Glomerular visceral epithelial cell (primary cell): Measurements from ENCODE around the gene EIF2B2.

Experiments
- DNase-seq: peaks from one replicate; pipeline ENCODE4 v3.0.0-alpha.2; 2016; ENCODE audit errors: extremely low spot score

The EIF2B2 gene

DNA sequence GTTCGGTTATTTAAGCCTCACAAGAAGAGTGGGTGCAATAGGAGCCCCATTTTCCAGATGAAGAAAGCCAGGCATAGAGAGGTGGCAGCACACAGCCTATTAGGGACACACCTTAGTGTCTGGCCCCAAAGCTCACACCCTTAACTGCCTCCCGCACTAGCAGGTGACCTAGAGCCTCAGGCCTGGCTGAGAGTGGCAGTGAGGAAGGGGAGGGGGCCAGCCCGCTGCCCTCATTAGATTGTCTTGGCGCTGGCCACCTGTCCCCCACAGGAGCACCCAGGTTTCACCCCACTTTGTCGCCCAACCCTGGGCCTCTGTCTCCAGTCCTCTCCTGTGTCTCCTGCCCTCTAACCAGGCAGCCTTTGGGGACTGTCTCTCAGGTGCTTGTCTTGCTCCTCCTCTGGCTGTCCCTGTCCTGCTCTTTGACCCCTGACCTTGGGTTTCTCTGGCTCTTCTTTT, 28.8 kb upstream of the EIF2B2 start:
- DNase-seq, result no peak

DNA sequence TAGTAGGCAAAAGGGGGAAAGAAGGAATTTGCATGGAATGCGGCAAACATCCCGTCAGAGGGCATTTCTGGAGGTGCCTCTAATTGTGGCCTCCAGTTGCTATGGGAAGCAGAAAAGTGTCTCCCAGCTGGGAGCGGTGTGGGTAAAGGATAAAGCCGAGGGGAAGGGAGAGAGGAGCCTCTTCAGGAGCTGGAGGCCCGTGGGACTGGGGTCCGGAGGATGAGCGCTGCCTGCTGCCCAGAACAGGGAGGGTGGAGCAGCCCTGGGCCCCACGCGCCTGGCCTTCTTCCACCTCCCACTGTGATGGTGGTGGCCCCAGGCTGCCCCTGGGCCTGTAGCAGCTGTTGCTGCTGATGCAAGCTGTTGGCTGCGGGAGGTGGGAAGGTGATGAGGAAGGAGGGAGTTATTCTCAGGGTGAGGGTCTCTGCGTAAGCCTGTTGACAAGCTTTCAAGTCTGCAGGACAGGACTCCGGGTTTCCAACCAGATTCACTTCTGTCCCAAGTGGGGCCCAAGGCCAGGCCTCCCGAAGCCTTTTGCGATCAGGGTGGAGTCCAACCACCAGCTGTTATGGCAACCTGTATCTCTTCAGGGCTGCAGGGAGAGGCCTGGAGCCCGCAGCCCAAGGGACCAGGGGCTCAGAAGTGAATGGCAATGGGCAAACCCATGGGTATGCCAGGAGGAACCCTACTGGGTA, 28.2 kb upstream of the EIF2B2 start:
- no peak for DNase-seq

DNA sequence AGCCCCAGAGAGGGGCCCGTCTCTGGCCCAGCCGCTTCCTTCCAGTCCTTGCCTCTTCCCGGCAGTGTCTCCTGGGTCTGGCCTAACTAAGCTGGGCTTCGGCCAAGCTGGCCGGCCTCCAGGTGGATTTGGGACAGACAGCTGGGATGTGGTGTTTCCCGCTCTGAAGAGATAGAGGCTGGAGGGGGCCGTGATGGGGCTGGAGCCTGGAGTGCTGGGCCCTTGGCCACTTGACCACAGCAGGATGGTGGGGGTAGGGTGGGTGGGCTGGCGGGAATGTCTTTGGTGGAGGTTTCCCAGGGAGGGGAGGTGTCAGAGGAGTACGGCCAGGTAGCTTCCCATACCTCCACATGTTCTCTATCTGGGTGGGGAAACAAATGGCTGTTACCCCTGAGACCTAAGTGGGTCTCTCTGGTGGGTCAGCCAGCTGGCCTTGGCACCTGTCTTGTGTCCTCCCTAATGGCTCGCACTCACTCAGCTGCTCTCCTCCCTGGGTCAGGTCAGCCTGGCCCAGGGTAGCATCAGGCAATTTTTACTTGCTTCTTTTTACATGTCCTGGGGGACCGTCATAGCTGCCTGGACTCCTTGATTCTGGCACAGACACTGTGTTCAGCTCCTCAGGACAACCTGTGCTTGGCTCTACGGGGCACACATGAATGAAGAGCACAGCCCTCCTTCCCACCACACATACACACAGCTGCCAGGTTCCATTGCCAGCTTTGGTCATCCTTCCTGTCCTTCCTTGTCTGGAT, 27.5 kb upstream of the EIF2B2 start:
- DNase-seq, result no peak

DNA sequence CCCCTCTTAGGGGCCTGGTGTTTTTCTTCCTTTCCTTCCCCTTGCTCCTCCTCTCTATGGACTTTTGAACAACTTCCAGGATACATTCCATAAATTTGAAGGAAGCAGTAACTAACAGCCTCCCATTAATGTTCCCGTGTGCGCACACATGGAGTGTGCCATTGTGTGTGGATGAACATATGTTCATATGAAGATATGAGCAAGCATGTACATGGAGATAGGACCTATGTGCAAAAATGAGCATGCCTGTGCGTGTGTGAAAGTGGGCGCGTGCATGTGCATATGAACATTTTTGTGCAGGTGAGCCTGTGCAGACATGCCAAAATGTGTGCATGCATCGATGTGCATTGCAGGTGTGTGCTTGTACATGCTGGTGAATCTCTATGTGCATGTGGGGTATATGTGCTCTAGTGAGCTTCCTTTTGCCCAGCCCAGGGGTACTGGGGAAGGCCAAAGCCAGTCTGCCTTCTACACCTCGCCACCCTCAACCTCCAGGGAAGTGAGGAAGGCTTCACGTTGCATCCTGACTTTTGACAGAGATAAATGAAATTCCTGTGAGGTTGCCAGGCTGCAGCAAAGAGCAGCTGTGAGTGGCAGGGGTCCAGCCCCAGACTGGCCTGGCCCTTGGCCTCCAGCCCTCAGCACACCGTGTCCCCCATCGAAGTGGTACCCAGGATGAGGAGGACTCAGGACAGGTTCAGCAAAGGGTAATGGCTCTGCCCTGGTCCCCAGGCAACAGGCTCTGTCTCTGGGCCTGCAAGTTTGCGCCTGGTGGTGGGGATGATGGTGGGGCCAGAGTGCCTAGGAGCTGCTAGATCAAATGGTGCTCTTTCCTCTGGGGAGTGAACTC, 26.2 kb upstream of the EIF2B2 start:
- DNase-seq, result no peak

DNA sequence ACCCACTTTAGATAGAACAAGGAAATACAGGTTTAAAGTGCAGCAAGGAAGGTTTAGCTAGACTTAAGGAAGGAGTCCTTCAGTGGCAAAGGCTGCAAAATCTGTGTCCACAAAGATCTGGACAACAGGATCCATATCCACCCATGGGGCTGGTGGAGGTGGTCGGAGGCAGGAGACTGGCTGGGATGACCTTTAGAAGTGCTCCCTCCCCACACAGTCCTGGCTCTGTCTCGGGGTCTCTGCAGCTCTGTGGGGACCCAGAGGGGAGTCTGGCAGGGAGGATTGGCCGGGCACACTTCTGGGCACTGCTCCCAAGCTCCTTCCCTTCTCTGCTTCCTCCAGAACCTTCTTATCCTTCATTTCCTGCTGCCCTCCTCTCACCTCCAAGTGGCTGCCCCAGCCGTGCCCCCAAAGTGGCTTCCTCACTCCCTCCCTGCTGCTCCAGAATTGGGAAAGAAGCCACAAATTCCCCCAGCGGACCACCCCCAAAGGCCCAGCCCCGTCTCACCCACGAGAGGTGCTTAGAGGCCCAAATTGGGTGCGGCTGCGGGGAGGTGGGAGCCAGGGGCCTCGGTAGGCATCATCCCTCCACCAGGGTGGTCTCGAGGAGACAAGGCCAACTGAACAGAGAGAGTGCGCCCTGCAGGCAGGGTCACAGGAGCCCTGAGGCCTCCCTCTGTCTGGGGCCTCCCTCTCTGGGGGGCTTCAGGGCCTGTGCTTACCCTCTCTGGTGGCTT, 25.4 kb upstream of the EIF2B2 start:
- no peak for DNase-seq

DNA sequence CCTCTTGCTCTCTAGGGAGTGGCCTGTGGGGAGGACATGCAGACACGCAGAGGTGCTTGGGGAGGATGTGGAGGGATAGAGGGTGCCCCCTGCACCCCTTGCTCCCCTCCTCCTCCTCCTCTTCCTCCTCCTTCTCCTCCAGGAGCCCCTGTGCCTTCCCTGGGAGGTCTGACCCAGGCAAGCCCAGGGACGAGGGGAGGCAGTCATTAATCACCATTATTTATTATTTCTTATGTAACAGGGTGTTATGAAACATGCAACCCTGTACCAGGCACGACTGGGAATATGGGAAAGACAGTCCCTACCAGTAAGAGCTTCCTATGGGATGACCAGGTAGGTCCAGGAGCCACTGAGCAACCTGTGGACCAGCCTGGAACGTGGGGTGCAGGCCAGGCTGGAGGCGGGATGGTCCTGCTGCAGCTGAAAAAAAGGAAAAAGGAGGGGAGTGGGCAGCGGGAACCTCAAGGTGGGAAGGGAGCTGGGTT, 24.8 kb upstream of the EIF2B2 start:
- no peak for DNase-seq

DNA sequence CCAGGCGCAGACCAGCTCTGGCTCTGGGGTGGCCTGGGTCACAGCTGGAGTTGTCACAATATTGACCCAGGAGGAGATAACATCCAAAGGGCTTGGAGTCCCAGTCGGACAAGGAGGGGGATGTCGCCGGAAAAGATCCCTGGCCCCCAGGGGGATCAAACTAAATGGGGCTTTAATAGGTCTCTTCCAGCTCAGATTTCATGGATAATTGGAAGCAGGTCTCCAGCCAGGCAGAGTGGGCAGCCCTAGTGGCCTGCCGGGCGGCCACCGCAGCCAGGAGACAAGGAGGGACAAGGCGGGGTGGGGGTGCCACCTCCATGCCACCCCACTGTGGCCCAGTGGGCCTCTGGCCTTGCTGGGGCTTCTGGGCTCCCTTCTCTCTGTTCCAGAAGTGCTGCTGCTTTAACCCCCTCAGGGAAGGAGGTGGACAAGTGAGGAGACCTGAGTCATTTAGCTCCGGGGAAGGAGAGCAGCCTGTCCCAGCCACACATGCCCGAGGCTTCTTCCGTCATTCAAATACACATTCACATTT, 24.2 kb upstream of the EIF2B2 start:
- no peak for DNase-seq

DNA sequence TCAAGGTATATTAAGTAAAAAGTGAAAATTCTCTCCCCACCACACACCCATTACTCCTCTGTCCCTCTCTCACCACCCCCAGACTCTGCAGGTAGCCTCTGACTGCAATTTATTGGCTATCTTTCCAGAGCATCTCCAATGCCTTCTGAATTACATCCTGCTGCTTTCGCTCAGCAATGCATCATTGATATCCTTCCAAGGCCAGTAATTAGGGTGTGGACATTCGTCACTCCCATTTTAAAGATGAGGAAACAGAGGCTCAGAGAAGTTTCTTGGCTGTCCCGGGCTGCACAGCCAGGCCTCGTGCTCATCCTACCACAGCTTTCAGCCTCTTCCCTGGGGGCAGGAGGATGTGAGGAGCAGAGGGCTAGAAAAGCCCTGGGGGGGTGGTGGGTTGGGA, 23.7 kb upstream of the EIF2B2 start:
- no peak for DNase-seq

DNA sequence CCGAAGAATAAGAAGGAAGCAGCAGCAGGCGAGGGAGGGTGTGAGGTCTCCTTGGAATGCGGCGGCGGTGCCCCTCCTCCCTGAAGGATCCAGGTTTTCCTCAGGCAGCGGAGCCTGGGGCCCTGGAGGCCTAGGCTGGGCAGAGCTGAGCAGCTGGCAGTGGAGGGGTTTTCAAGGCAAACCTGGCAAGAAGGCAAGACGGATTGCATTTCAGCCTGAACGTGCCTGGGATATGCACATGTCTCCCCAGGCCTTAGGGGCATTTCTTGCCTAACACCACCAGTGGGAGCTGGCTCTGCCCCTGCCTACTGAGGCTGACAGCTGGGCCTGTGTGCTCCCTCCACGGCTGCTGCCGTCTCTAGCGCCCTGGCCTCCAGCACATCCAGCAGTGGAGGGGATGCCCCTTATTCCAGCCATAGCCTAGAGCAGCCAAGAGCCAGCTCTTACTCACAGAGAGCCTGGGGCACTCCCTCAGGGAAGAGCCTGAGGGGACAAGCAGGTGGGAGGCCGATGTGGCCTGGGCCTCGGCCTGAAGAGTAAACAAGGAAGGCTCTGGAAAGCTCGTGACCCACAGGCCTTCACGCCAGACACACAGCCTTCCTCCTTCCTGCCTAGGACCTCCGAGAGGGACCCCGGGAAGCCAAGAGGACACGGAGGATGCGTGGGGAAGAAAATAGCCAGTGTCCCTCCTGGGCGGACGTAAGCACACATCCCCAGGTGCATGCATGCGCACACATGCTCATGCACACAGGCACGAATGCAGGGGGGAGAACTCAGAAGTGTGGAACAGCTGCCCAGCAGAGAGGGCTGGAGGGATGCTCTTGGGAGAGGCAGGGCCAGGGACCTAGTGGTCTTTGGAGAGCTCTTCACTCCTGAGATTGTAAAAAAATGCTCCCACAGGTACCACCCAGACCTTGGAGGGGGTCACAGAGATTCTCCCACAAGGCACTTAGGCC, 23.0 kb upstream of the EIF2B2 start:
- DNase-seq, result peak; percentile 59

DNA sequence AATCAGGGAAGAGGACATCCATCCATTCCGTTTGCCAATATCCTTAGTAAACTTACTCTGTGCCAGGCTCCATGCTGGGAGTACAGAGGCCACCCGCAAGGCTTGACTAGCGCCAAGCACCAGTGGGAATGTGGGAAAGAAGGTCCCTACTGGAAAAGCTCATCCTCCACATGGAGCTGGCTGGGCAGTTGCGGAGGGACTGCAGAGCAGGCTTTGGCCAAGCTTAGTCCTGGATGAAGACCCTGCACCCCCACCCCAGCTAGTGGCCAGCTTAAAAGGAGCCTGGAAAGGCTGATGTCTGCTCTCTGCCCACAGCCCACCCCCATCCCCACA, 22.4 kb upstream of the EIF2B2 start:
- no peak for DNase-seq

DNA sequence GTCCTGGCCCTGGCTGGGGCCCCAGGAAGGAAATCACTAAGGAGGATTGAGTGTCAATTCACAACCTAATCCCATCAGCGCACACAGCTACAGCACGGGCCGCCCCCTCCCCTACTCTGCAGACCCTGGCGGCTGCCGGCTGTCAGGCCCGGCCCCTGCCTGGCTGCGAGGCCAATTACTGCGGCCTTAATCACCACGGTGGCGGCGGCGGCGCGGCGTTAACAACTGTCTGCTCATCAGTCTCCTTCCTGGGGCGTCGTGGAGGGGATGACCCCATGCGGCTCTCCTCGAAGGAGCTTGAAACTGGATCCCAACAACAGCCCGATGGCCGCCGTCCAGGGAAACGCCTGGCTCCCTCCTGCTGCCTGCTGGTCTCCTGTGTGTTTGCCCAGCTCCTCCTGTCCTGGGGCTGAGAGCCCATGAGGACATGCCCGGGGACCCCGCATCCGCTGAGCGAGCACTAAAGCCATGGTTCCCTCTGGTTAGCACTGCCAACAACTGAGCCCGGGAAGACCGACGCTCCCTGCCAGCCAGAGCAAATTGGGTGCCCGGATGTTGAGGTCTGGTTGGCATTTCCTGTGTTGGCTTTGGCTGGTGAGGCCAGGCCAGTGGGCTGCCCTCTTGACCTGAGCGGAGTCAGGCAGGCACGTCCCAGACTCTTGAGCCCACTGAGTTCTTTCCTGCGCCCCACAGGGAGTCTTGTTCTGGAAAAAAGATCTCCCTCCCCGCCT, 21.8 kb upstream of the EIF2B2 start:
- peak; percentile 82 for DNase-seq

DNA sequence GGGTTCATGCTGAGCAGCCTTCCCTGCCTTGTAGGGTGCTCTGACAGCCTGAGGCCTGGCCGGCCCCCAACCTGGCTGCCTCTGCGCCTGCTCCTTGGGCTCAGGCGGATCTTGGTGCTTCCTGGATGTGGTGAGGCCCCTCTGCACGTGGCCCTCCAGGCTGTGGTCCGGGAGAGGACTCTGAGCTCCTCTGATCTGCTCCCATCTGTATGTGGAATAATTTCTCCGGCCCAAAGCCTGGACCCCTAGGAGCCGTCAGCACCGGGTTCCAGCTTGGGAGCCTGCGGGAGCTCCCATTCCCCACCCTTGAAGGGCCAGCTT, 21.3 kb upstream of the EIF2B2 start:
- no peak for DNase-seq

DNA sequence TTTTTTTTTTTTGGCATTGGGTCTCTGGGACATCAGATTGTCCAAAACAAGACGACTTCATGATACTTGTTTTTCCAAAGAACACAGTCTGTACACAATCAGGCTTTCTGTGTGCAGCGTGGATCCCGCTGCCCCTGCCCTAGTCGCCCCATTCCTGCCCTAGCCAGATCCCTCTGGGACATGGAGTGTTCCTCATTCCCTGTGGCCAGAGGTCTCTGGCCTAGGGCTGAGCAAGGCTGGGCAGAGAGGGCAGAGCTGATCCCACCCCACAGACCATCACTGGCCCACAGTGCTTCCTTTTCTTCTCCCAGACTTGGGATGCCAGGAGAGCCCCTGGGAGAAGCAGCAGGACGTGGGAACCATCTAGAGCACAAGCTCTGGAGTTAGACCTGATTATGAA, 20.9 kb upstream of the EIF2B2 start:
- no peak for DNase-seq

DNA sequence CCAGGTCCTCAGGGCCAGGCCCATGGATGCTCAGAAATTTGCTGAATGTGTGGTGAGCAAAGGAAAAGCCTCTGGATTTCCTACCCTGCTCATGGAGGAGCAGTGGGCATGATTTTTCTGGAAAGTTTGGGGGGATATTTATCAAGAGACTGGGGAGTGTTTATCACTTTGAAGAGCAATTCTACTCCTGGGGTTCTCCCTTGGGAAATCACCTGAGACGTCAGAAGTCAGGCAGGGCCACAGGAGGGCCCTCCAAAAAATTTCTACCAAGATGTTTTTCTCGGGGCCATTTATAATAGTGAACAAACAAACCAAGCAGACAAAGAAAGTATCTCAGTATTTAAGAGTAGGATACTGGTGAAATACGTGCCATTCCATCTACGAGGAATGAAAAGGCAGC, 20.1 kb upstream of the EIF2B2 start:
- DNase-seq, result no peak

DNA sequence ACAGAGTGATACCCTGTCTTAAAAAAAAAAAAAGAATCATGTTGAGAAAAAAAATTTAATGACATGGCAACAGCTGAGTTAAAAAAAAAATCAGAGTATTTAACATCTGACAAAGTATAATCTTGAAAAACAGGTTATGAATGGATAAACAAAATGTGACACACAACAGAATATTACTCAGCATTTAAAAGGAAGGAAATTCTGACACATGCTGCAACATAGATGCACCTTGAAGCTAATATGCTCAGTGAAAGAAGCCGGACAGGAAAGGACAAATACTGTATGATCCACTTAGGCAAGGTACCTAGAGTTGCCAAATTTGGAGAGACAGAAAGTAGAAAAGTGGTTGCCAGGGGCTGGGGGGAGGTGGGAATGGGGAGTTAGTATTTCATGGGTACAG, 19.4 kb upstream of the EIF2B2 start:
- DNase-seq, result no peak

DNA sequence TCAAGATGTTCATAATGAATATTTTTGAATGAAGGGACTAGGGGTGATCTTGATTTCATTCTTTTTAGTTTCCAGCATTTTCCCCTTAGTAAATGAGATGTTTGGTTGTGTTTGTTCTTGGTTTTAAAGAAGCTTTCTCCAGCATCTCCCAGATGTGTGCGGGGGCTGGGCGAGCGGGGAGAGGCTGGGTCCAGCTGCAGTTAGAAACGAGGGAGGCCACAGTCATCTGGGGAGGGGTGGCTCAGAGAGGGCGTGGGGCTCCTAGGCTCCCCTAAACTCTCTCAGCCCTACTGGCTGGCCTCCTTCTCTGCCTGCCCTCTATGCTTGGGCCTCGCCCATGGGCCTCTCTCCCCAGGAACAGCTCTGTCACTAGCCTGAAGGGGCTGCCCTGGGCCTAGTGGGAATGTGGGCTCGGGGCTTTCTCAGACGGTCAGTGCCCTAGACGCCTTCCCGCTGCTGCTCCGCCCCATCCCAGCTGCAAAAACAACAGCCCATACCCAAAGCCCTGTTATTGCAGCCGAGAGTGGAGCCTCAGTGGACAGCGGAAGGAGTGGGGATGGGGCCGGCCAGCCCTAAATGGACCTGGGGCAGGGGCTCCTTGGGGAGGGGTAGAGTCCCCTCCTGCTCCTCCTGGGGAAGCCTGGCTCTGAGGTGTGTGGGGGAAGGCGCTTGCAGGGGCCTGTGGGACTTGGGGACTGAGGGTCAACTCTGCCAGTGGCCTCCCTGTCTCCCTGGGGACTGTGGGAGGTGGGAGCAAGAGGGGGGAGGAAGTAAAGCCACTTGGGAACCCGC, 18.3 kb upstream of the EIF2B2 start:
- no peak for DNase-seq

DNA sequence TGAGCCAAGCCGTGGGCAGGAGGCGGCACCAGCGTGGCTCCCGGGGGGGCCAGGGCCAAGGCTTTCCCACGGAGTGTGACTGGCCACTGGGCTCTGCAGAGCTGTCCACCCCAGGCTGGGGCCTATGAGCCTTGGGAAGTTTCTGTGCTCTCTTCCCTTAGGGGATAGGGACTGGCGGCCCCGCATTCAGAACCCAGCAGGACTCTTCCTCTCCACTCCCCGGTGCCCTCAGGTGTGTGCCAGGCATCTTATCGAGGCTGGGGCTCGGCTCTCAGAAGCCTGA, 17.8 kb upstream of the EIF2B2 start:
- DNase-seq, result no peak

DNA sequence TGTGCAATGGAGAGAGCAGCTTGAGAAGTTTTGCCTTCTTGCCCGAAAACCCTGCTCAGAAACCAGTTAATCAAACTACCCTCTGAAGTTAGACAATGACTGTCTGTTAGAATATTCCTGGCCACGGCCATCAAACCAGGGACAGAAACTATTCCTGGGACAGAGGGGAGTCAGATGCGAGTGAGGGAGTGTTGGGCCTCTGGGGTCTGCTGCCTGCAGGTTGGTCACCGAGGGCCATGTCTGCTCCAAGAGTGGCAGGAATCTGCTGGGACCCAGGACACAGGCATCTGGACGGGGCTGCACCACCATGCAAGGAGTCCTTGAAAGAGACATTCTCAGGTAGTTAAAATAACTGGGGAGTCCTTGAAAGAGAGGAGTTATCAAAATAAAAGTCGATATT, 16.9 kb upstream of the EIF2B2 start:
- DNase-seq, result no peak

DNA sequence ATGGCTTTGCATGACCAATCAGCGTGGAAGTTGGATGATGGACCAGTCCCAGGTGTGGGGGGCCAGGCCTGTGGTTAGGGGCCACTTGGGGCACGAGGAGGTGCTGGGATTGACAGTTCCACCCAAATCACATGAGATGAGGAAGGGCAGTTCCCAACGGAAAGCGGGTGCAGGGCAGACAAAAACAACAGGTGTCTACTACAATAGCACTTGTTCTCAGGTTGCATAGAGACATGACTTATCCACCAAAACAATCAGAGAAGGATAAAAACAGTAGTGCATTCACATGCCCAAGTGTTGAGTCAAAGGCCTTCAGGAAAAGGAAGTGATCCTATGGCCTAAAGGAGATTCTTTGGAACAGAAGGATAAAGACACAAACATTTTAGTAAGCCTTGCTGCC, 14.6 kb upstream of the EIF2B2 start:
- peak; percentile 72 for DNase-seq
